Measurements from ENCODE around the gene URB2.

DNA sequence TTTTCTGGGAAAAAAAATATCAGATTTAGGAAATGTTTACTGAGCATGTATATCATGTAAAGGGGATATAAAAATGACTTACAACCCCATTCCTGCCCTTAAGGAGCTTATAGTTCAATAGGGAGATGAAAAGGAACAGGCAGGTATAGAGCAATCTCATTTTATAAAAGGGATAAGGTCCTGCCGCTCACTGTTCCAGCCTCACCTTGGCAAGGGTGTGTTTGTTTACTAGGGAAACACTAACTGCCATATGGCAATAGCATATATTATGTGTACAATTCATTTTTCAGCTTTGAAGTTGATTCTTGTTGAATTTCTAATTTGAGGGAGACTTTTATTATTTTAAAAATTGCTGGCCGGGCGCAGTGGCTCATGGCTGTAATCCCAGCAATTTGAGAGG is 25.5 kb downstream of the URB2 start:
- no peak for TF ChIP-seq MXI1 (IDR thresholded peaks at IDR 0.05; ENCODE audit: low read depth, low read length)
- TF ChIP-seq EP300 (IDR thresholded peaks at IDR 0.05; ENCODE audit: borderline replicate concordance in 1 of 2, low read depth in 1 of 2, low read length in 1 of 2): no peak
- TF ChIP-seq, protein P1, sequence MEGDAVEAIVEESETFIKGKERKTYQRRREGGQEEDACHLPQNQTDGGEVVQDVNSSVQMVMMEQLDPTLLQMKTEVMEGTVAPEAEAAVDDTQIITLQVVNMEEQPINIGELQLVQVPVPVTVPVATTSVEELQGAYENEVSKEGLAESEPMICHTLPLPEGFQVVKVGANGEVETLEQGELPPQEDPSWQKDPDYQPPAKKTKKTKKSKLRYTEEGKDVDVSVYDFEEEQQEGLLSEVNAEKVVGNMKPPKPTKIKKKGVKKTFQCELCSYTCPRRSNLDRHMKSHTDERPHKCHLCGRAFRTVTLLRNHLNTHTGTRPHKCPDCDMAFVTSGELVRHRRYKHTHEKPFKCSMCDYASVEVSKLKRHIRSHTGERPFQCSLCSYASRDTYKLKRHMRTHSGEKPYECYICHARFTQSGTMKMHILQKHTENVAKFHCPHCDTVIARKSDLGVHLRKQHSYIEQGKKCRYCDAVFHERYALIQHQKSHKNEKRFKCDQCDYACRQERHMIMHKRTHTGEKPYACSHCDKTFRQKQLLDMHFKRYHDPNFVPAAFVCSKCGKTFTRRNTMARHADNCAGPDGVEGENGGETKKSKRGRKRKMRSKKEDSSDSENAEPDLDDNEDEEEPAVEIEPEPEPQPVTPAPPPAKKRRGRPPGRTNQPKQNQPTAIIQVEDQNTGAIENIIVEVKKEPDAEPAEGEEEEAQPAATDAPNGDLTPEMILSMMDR (IDR thresholded peaks at IDR 0.05): no peak
- TF ChIP-seq, protein P2, sequence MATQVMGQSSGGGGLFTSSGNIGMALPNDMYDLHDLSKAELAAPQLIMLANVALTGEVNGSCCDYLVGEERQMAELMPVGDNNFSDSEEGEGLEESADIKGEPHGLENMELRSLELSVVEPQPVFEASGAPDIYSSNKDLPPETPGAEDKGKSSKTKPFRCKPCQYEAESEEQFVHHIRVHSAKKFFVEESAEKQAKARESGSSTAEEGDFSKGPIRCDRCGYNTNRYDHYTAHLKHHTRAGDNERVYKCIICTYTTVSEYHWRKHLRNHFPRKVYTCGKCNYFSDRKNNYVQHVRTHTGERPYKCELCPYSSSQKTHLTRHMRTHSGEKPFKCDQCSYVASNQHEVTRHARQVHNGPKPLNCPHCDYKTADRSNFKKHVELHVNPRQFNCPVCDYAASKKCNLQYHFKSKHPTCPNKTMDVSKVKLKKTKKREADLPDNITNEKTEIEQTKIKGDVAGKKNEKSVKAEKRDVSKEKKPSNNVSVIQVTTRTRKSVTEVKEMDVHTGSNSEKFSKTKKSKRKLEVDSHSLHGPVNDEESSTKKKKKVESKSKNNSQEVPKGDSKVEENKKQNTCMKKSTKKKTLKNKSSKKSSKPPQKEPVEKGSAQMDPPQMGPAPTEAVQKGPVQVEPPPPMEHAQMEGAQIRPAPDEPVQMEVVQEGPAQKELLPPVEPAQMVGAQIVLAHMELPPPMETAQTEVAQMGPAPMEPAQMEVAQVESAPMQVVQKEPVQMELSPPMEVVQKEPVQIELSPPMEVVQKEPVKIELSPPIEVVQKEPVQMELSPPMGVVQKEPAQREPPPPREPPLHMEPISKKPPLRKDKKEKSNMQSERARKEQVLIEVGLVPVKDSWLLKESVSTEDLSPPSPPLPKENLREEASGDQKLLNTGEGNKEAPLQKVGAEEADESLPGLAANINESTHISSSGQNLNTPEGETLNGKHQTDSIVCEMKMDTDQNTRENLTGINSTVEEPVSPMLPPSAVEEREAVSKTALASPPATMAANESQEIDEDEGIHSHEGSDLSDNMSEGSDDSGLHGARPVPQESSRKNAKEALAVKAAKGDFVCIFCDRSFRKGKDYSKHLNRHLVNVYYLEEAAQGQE (IDR thresholded peaks at IDR 0.05; ENCODE audit: low read depth, low read length): no peak
- TF ChIP-seq RFX5 (IDR thresholded peaks at IDR 0.05; ENCODE audit: low read length): no peak
- TF ChIP-seq SMC3 (IDR thresholded peaks at IDR 0.05; ENCODE audit: low read depth, low read length): no peak
- TF ChIP-seq TAF1 (IDR thresholded peaks at IDR 0.05; ENCODE audit: borderline replicate concordance, low read depth, low read length): no peak
- no peak for TF ChIP-seq TCF12 (IDR thresholded peaks at IDR 0.05)
- TF ChIP-seq GABPA (IDR thresholded peaks at IDR 0.05; ENCODE audit: low read depth): no peak
- no peak for TF ChIP-seq POLR2AphosphoS5 (IDR thresholded peaks at IDR 0.05; ENCODE audit: low read depth, low read length)
- TF ChIP-seq SIN3A (IDR thresholded peaks at IDR 0.05; ENCODE audit: borderline replicate concordance, low read depth, low read length): no peak
- TF ChIP-seq, protein P3, sequence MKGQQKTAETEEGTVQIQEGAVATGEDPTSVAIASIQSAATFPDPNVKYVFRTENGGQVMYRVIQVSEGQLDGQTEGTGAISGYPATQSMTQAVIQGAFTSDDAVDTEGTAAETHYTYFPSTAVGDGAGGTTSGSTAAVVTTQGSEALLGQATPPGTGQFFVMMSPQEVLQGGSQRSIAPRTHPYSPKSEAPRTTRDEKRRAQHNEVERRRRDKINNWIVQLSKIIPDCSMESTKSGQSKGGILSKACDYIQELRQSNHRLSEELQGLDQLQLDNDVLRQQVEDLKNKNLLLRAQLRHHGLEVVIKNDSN (IDR thresholded peaks at IDR 0.05; ENCODE audit: borderline replicate concordance, low read depth): no peak
- TF ChIP-seq NRF1 (IDR thresholded peaks at IDR 0.05; ENCODE audit: low read depth, low read length): no peak
- no peak for TF ChIP-seq YY1 (IDR thresholded peaks at IDR 0.05; ENCODE audit: low read depth)

Measured in SK-N-SH (cell line).